GM19372 (cell line): Measurements from ENCODE around the gene PLA2R1.
"Not testable (repeated sequence)": the region's sequence is repeated elsewhere in the genome, so short reads cannot be mapped to it uniquely, and the experiment has no call there.

ENCODE experiments used
- ATAC-seq: cut with Tn5 transposase; IDR thresholded peaks from one replicate; pipeline ENCODE4 v1.9.1; 2021; ENCODE audit warnings: mild to moderate bottlenecking, low read depth, moderate library complexity; ENCODE audit not compliant: unreplicated experiment

The PLA2R1 gene

DNA sequence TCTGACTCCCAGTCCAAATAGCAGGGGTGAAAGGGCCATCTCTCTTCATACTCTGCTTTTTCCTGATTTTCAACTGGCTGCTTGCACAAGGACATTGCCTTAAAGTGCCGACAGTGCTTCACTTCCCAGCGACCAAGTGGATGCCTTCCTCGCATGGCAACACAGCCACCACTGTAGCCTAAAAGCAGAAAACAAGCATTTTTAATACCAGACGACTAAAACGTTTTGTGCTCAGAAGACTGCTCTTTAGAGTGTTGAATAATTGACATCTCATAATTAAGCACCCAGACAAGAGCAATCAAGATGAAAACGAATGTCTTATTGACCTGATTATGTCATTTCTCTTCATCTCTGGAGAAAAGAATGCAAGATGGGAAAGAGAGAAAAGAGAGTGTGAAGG, 75.2 kb downstream of the PLA2R1 start:
- no peak for ATAC-seq

DNA sequence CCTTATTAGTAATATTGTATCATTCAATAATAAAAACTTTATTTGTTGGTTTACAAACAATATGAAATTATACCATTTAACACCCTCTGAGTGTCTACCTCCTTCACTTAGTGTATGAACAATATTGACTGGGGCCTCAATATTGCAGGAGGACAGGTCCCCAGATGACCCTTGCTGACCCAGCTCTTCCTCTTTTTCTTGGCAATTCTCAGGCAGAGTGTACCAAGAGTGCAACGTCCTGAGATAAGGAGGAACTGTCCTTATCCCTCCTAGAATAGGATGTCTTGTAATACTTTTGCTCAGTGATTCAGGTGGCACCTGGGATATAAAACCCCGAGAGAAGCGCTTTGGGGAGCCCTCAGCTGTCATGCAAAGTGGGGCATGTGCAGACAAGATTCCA, 76.8 kb downstream of the PLA2R1 start:
- no peak for ATAC-seq

DNA sequence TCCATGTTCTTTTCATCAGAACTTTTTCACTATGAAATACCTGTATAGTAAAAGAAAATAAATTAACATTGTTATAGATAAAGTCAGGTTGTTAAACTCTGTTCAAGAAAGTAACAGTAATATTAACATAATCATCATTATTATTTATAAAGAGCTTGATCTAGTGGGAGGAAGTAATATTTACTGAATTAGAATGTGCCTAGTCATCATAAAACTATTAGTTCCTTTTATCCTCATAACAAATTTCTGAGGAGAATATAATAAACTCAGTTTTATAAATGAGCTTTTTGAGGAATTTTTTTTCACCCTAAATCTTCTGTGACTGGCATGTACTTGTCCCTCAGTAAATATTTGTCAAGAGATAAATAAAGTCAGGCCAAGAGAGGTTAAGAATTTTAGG, 78.4 kb downstream of the PLA2R1 start:
- ATAC-seq, result no peak

- ATAC-seq, result no peak
Observed at GRCh38 chr2:159982842-159983785, 79.3 kb downstream of the PLA2R1 start.

- ATAC-seq, result no peak
Observed at GRCh38 chr2:159982270-159982669, 80.1 kb downstream of the PLA2R1 start.

DNA sequence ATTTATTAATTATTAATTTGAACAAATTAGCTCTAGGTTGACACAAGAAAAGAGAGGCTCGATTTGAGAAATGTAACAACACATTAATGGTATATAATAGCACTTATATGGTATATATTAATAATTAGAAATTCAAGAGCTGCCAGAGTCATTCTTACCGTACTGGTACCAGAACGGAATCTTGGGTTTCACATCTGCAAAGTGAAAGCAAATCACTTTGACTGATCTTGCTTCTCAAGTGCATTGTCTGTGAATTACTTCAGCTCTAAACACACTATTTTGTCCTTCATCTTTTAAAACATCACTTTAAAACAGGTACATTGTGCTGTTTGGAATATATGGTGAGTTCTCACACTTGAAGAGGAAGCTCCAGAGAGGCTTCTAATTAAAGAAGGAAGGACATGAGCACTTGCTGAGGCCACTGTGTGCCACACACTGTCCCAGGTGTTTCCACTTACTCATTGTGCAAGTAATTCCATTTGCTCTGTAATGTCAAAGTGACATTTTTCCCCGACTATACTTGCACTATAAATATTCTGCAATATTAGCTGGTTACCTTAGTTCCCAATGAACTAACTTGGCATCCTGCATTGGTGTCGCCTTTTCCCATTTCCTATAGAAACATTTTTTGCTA, 85.8 kb downstream of the PLA2R1 start:
- no peak for ATAC-seq

DNA sequence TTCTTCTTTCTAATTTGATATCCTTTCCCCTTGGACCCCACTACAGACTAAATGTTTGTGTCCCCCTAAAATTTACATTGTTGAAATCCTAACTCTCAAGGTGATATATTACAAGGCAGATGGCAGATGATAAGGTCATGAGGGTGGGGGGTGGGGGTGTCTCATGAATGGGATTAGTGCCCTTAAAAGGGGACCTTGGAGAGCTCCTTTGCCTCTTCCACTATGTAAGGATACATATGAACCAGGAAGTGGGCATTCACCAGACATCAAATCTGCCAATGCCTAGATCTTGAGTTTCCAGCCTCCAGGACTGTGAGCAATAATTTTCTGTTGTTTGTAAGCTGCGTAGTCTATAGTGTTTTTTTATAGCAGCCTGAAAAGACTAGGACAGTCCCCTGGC, 89.1 kb downstream of the PLA2R1 start:
- no peak for ATAC-seq

DNA sequence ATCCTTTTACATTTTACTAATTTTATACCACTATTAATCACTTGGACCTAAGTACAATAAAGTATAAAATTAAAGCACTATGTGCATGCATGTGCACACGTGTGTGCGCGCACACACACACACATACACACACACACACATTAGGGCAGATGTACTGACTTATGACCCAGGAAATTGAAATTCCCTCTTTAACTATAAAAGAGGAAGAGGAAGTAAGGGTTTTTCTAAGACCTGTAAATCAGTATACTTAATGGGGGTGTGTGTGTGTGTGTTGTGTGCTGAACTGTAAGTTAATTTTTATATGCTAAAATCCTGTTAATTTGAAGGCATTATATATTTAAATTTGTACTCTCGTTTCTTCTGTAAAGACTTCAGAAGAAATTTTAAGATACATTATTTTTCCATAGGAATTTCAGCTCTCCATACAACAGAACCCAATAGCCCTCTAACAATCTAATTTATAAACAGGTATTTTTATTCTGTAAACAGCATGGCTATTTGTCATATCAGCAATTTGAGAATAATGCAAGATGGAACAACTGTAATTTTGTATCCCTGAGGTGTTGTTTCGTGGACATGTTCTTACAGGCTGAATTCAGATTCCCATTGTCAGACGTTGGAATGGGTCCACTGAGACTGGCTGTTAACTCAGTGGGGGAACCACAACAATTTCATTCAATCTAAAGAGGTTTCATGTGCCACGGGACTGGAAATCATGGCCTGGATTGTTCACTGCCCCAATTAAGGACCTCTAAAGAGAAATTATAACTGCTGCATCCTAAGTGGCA, 90.9 kb downstream of the PLA2R1 start:
- no peak for ATAC-seq

DNA sequence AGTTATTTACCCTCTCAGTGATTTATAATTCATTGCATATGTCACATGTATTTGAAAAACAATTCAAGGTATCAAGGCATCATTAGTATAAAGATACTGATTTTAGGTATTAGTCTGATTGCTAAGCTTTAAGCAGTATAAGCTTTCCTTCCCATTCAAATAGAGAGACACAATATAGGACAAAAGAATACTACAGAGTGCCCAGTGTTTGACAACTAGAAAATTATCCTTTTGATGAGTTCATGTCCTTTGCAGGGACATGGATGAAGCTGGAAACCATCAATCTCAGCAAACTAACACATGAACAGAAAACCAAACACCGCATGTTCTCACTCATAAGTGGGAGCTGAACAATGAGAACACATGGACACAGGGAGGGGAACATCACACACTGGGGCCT, 91.9 kb downstream of the PLA2R1 start:
- ATAC-seq, result not testable (repeated sequence)

- no peak for ATAC-seq
Observed at GRCh38 chr2:159968279-159968900, 94.0 kb downstream of the PLA2R1 start.

GRCh38 chr2:159963700-159964099, 98.7 kb downstream of the PLA2R1 start:
- ATAC-seq, result peak; percentile 69

- ATAC-seq, result not testable (repeated sequence)
Observed at GRCh38 chr2:159962513-159962912, 99.9 kb downstream of the PLA2R1 start.

DNA sequence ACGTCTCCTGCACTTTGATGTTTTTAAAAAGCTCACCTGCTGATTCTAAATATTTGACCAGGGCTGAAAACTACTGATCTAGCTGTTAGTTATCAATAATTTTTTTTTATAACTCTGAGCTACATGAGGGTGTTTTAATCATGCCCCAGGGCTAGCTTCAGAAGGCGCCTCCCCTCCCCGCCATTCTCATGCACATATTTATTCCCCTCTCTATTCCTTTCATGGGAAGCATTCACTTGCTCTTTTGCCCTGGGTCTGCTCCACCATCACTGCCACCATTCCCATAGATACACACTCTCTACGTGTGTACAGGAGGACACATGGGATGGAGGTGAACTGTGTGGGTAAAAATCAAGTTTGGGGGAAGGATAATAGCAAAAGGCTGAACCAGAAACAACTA, 101.0 kb downstream of the PLA2R1 start:
- ATAC-seq, result no peak

GRCh38 chr2:159961037-159961436, 101.4 kb downstream of the PLA2R1 start:
- no peak for ATAC-seq

DNA sequence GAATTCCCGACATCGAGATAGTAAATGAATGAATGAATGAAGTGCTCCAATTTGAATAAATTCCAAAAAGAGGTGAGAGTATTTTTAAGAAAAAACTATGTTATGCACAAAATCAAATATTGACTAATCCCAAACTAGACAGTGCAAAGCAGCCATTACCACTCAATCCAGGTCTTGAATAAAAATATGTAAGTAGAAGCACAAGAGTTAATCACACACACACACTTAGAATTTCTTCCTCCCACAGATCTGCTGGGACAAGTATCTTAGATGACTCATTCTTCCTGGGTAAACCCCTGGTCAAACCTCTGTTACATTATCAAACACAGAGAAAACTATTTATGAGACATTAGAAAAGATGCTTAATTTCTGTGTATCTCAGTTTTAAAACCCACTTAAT, 102.0 kb downstream of the PLA2R1 start:
- peak; percentile 47 for ATAC-seq

DNA sequence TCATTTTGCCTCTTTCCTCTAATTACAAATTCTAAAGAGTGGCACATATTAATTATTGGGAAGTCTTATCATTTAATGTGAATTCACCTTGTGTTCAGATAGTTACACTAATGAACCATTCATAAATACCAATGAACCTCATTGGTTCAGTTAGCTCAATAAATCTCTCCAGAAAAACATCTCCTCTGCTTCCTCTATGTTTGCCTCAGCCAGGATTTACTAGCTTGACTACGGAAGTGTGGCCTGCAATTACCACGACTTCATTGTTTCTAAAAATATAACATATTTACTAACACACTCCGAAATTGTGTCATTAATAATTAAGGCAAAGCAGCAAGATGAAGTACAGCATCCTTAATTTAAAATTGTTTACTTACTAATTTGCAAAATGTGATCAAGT, 103.3 kb downstream of the PLA2R1 start:
- no peak for ATAC-seq

- no peak for ATAC-seq
Observed at GRCh38 chr2:159953136-159953823, 109.1 kb downstream of the PLA2R1 start.

DNA sequence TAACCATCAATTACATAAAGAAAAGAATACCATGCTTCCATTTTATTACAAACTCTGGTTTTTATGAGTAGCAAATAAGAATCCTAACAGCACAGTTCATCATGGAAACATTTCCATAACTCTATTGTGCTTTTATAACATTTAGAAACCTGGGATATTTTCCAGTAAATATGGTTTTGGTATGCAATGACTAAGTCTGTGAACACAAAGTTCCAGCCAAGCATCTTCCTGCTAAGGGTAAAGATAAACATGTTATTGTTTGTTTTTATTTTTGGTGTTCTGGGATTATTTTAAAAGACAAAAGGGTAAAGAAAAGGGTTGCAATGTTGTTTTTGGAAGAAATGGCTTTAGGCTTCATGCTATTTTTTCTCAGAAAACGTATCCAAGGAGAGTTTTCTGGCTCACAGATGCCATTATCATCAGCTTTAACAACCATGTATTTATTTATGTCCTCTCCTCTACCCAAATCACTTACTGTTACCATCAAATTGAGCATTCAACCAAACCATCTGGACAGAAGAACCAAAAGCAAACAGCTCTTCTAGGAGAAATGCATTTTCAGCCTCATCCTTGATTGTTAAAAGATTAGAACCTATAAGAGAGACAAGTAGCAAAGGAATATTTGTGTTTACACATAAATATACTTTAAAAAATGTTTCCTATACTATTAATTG, 116.0 kb downstream of the PLA2R1 start:
- ATAC-seq, result no peak

DNA sequence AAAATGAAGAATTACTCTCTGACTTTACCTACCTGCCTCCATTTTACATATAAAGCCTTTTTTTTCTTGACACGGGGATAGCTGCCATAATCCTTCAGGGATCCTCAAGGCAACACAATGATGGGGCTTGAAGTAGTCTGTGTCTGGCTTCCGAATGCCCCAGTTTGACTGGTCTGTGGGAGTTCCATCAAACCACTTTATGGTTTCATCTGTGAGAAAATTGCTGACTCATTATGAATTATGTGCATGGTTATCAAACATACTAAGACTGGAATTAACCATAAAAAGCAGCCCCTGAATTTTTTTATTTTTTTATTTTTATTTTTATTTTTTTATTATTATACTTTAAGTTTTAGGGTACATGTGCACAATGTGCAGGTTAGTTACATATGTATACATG, 117.5 kb downstream of the PLA2R1 start:
- no peak for ATAC-seq

DNA sequence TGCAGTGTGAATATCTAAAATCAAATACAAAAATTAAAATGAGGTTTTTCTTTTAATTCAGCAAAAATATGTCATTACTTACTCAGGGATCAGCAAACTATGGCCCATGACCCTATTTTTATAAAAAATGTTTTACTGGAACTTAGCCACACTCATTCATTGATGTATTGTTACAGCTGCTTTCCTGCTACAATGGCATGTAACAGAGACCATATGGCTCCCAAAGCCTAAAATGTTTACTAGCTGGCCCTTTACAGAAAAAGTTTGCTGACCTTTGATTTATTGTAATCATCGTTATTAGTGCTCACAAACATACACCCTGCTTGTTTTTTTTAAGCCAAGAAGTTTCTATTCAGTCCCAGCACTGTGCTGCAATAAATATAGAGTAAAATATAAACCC, 120.3 kb downstream of the PLA2R1 start:
- ATAC-seq, result no peak
